CD4-positive, alpha-beta T cell treated with Interleukin-10 for 1 hour (primary cell): ENCODE measurements around the gene CAP1.

Experiments used
- DNase-seq: peaks from one replicate; pipeline ENCODE4 v3.0.0-alpha.2; 2020

The CAP1 gene

DNA sequence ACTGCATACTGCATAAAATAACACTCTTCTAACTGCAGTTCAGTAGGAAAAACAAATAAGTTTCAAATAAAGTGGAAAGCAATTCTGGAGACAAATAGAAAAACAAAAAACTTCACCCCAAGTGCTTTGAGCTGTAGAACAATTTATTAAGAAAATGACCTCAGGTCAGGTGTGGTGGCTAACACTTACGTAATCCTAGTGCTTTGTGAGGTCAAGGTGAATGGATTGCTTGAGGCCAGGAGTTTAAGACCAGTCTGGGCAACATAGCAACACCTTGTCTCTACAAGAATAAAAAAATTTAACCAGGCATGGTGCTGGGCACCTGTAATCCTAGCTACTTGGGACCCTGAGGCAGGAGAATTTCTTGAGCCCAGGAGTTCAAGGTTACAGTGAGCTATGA is 61.5 kb downstream of the CAP1 start:
- no peak for DNase-seq

DNA sequence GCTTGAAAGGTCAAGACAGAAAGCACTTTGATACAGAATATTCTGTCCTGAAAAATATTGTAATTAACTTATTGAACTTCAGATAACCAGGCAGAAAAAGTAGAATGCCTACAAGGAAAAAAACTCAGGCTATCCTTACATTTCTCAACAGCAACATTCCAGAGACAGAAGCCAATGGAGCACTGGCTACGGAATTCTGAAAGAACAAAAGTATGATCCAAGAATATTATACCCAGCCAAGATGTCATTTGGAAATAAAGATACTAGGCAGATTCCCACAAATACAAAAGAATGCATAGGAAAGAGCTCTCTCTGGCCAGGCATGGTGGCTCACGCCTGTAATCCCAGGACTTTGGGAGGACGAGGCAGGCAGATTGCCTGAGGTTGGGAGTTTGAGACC is 62.4 kb downstream of the CAP1 start:
- no peak for DNase-seq

DNA sequence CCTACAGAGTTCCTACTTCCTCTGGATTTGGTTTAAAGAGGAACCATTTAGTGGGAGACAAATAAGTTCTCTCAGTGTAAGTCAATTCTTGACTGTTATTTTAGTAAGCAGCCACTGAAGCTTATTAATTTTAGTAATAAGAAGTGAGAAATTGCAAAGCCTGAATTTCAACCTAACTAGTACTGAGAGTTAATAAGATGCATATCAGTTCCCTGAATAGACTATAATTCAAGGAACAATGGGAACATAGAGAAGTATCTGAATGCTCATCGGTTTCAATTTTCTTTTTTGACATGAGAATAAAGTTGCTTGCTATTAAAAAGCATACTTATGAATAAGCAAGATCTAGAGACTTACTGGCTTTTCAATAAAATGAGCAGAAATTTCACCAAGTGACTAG is 64.5 kb downstream of the CAP1 start:
- no peak for DNase-seq

DNA sequence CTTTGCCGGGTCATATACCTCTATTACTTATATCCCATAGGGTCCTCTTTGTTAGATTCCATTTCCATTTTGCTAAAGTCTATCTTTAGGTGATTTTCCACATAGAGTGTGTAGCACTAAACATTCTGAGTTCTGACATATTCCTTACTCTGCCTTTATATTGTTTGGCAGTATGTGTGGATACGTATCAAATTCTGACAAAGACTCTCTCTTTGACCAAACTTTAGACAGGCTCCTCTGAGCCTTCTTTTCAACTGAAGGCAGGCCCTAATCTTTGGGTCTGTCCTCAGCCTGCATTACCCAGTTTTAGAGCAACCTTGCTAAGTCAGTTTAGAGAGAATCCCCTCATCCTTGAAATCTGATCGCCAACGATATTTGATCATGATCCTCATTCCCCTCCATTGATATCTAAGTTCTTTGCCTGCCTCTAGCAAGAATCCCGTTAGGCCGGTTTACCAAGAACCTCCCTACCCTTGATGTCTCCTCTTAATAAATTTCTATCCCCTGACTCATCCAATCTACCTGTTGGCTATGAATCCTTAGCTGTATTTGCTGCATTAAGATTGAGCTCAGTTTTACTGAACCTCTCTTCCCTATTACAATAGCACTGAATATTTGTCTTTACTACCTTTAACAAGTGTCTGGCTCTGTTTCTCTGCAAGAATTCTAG is 66.9 kb downstream of the CAP1 start:
- DNase-seq, result no peak

DNA sequence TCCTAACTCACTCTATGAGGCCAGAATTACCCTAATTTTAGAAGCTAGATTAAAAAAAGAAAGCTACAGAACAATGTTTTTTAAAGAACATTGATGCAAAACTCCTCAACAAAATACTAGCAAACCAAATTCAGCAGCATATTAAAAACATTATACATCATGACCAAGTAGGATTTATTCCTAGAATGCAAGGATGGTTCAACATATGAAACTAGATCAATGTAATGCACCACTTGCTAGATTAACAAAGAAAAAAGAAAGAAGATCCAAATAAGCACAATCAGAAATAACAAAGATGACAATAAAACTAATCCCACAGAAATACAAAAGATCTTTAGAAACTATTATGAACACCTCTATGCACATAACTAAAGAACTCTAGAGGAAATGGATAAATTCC is 69.9 kb downstream of the CAP1 start:
- DNase-seq, result no peak

DNA sequence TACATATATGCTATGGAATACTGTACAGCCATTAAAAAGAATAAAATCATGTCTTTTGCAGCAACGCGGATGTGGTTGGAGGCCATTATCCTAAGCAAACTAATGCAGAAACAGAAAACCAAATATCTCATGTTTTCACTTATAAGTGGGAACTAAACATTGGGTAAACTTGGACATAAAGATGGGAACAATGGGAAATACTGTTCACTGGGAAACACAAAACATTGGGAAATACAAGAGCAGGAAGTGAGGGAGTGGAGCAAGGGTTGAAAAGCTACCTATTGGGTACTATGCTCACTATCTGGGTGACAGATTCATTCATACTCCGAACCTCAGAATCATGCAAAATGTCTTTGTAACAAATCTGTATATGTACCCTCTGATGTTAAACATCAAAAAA is 73.9 kb downstream of the CAP1 start:
- no peak for DNase-seq

DNA sequence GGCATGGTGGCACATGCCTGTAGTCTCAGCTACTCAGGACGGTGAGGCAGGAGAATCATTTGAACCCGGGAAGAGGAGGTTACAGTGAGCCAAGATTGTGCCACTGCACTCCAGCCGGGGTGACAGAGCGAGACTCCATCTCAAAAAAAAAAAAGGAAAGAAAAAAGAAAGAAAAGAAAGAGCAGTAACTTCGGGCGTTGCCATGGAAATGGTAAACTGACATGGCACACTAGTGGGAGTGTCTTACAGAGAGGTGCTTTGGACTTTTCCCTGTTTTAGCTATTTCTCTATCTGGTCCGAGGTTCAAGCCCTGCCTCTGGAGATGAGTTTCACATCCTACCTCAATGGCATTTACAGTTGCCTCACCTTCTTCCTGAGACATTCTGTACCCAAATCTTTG is 79.6 kb downstream of the CAP1 start:
- DNase-seq, result no peak
